Suppressor macrophage treated with lipopolysaccharide for 1 hour (primary cell): Measurements from ENCODE around the gene ARHGEF3.
A peak's percentile ranks its signal among the peaks of the same experiment; 100 is the strongest.
"Not testable (repeated sequence)": the region's sequence is repeated elsewhere in the genome, so short reads cannot be mapped to it uniquely, and the experiment has no call there.

Experiments
- DNase-seq, 3 donors: peaks; one replicate each; pipeline ENCODE4 v3.0.0-alpha.2; 2020 to 2022

ARHGEF3 gene

DNA sequence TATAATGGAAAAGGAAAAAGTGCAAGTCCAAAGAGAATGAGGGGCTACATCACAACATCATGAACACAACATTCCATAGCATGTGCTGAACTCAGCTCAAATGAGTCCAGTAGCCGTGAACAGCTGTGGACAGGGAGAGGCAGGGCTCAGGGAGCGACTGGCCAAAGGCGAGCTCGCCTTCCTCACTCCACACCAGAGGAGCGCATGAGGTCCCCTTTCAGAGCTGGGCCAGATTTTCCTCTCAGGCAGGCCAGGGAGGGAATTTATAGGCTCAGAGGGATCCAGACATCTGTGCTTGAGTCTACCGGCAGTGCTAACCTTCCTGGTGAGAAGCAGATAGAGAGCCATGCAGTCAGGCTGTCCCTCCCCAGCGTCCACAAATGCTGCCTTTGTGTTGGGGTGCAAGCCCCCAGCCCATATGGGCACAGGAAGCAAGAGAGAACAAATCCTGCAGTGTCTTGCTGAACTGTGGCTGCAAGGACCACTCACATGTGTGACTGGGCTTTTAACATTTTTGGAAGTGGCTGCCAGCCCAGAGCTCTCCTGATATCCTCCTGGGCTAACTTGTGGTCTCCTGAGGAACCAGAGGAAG, 32.5 kb downstream of the ARHGEF3 start:
- no peak for DNase-seq

DNA sequence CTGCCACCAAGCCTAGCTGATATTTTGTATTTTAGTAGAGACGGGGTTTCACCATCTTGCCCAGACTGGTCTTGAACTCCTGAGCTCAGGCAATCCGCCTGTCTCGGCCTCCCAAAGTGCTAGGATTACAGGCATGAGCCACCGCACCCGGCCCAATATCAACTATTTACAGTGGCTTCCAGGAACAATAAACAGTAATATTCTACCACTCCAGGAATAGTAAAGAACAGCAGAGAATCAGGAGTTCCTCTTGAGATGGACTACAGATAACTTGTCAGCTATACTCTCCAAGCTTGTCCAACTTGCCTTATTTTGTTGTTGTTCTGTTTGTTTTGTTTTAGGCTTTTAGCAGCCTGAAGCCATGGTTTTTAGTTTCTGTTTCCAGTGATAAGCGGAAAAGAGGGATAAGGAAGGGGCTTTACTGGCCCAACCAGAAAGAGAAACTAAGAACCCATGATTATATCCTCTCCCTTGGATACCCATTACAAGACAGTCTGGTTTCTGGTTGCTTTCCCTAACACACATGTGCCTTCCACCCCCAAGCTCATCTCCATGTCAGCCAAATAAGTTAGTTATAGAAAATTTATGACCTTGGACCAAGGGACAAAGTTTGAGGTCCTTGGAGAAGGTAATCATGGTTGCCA, 36.7 kb downstream of the ARHGEF3 start:
- DNase-seq: no peak

DNA sequence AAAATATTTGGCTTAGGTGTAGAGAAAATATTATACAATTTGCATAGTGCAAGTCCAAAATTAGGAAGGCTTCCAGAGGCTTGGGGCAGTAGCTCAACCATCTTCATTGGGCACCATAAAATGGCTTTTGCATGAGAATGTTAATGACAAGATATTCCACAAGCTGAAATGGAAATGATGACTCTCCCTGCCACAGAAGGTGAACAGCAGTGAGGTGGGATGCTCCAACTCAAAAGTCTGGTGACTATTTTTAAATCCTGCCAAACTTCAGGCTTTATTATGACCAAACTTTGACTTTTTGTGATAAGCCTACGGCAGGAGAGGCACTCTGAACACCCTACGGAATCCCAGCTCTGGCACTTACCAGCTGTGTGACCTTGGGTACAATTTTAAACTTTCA, 37.6 kb downstream of the ARHGEF3 start:
- no peak for DNase-seq

DNA sequence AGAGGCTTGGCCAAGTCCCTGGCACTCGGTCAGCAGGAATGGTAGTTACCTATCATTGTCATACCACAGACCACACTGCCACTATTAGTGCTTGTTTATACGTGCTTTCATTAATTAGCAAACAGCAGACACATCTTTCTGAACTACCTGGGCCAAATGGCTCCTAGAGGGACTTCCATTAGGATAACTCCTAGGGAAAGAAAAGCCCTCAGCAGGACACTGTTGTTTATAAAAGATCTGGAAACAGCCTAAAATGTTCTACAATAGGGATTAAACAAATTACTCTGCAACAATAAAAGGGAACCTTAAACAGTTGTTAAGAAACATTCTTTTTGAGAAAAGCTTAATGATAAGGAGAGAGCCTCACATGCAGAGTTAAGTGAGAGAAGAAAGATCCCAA, 38.5 kb downstream of the ARHGEF3 start:
- DNase-seq: no peak

DNA sequence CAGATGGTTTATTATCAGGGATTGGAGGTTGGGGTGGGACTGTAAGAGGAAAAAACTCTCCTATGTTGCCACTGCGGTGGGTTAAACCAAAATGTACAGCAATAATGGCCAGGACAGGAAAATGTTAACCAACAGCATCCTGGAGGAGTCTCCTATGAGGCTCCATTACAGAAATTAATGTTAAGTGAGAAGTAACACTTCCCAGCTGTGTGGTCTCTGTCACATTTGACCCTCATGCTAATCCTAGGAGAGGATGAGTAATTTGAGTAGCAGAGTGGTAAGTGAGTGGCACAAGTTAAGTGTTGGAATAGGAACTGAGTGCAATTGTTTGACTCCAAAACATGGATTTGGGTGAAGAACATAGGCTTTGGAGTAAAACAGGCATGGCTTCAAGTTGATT, 39.0 kb downstream of the ARHGEF3 start:
- no peak for DNase-seq

DNA sequence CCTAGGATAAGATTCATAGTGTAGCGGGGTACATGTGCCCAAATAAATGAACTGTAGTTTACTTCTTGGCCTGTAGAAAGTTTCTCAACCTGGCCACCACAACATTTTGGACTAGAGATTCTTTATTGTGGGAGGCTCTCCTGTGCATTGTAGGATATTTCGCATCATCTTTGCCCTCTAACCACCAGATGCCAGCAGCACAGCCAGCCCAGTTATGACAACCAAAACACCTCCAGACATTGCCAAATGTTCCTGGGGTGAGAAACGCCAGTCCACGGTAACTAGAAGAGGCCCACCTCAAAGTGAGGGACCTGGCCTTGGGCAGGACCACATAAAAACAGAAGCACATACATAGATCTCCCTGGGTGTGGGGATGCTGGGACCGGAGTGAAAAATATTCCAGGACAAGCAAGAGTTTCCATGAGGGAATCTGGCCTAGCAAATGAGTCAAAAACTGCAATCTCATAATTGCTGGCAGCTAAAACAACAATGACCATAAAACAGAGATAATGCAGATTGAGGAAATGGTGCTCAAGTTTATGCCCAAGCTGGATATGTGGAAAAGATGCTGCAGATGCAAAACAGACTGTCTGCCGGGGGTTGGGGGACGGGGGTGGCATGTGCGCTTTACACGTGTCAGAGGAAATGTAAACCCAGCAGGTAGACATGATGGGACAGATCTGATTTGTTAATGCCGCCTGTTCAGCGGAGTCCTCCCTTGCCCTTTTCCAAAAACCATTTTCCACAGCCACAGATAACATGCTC, 39.7 kb downstream of the ARHGEF3 start:
- DNase-seq: no peak

DNA sequence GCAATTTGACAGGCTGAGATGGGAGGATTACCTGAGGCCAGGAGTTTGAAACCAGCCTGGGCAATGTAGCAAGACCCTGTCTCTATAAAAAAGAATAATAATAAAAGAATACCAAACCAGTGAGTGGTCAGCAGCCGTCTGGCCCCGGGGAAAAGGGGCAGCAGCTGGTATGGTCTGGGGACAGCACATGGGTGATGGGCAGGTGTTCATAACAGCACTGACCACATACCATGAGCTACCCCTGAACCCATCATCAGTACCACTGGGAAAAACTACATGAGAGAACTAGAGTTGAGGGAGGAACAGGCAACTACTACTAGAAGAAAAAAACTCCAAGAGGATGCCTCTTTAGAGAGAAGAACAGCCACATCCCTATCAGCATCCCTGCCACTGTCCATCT, 40.7 kb downstream of the ARHGEF3 start:
- no peak for DNase-seq

DNA sequence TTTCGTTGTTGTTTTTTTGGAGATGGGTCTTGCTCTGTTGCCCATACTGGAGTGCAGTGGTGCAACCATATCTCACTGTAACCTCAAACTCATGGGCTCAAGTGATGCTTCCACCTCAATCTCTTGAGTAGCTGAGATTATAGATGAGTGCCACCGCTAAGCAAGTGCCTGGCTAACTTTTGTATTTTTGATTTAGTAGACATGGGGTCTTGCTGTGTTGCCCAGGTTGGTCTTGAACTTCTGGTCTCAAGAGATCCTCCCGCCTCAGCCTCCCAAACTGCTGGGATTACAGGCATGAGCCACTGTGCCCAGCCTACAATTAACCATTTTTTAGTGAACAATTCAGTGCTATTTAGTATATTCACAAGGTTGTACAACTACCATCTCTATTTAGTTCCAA, 42.2 kb downstream of the ARHGEF3 start:
- DNase-seq: no peak

DNA sequence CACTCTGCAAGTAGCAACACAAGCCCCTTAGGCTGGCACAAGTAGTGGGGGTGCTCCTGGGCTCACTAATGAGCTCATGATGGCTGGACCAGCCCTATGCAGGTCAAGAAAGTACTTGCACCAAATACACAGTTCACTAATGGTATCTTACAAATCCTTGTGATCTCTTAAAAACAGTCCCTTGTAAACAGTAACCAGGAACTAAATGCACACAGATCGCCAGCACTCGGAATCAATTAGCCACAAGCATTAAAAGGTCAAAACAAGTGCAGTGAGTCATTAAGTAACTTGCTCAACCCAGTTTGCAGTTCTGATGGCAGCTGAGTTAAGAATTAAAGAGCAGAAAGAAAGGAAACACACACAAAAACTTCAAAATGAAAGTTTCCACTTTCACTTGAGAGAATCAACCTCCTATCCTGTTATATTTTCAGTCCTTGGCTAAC, 43.2 kb downstream of the ARHGEF3 start:
- peak; percentile 74 to 93 (median 89) for DNase-seq

DNA sequence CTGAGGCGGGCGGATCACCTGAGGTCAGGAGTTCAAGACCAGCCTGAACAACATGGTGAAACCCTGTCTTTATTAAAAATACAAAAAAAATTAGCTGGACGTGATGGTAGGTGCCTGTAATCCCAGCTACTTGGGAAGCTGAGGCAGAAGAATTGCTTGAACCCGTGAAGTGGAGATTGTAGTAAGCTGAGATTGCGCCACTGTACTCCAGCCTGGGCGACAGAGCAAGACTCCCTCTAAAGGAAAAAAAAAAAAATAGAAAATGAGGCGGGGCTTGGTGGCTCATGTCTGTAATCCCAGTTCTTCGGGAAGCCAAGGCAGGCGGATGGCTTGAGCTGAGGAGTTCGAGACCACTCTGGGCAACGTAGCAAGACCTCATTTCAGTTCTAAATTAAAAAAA, 43.7 kb downstream of the ARHGEF3 start:
- DNase-seq: not testable (repeated sequence)

DNA sequence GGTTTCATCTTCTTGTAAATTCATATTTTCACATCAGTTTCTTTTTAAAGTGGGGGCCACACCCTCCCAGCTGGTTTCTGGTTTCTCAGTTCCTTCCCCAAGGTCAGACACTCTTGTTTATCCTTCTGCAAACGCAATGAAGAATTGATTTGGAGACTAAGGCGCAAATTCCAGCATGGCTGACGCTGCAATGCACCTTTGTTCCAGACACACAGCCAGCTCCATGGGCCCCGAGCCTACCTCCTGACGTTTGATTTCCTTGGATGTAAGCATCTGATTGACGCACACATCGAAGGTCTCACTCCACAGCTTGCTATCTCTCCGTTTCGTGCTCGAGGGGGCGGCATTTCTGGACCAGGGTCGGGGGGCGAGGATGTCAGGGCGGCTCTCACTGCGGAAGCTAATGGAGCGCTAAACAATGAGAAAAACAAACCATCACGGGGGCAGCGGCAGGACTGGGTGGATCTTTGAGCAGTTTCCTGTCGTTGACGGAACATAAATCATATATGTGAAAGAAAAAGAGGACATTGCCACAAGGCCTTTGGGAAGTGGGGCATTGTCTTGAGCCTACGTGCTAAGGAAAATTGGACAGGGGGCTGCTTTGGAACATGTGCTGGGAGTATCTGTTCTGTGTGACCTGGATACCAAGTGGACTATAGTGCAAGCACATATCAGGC, 46.9 kb downstream of the ARHGEF3 start:
- peak; percentile 36 to 57 (median 39) for DNase-seq

DNA sequence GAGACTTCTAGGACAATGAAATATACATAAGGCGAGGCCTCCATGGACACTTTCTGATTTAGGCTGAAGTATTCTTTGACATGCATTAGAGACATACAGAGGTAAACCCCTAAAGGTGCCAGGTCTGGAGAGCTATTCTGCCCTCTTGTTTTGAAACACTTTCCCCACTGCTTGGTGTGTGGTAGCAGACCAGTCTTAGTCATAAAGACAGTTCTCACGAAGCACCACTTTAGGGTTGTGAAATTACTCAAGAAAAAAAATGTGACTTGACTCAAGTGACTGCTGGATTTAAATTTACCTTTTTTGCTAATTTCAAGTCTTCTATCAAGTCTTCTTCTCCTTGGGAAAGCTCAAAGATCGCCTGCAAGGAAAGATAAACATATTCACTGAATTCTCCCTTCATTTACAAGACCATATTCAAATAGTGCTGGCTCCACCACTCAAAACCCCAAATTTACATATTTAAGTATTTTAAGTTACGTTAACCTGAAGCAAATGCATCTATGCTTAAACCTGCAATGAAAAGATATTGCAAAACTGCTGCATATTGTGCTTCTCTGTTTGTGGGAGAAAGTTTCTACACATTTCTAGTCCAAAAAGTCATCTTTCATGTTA, 48.4 kb downstream of the ARHGEF3 start:
- peak; percentile 51 to 80 (median 79) for DNase-seq

DNA sequence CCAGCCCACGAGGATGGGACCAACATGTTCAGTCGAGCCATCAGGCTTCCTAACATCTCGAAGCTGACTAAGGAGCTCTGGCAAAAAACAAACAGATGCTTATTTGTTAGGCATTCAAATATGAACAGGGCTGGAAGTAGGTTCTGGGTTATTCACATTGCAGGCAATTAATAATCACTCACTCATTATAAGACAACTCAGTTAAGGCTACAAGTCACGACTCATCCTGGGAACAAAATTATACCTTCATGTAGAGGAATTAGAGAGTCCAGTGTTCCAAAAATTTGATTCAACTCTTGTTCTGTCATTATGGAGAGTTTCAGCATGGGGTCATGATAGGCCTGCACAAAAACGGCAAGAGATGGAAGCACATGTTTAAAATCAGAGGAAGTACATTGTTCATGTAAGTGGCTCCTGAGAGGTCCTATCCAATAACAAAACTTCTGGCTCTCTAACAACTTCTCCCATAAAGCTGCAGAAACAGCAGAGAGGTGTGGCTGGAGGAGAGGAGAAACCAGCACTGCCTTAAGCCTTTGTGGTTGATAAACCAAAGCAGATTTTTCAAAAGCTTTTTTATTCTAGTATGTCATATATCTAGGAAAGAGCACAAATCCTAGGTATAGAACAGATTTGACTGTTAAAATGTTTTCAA, 50.6 kb downstream of the ARHGEF3 start:
- DNase-seq: no peak

DNA sequence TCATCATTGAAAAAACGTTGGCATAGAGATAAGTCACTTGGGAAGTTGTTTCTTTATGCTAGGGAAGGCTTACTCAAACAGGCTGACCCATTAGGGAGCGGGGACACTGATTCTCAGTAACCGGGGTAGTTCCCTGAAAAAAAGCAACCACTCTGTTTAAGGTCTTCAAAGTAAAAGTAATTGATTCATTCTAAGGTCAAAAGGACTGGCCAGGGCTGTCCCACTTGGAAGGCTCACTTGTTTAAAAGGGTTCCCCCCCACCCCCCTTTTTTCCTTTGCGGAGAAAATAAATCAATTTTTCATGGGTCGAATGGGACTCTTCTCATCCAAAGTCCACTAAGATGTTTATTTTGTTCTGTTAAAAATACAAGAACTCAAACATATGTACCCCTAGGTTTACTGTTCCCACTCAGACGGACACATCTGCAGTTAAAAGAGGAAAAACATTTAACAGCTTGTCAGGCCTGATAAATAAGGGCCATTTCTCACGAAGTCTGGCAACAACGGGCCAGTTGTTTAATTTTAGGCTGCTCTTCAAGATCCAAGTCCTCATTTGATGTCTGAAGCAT, 53.0 kb downstream of the ARHGEF3 start:
- no peak for DNase-seq

DNA sequence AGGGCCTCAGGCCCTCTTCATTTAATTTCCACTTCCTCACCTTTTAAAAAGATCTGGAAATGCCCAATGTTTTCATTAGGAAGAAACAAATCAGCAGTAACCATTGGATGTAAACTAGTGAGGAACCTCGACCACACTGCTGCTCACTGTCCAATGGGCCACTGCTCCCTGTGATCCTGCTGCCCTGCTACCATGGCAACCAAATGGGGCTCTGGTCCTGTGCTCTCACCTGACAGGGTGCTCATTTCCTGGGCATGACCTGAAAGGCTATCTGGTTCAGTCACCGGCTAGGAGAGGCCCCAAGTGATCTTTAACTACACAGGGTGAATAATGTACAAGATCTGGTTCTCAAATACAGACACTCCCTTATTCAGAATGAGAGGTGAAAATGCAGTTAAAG, 54.6 kb downstream of the ARHGEF3 start:
- DNase-seq: no peak

DNA sequence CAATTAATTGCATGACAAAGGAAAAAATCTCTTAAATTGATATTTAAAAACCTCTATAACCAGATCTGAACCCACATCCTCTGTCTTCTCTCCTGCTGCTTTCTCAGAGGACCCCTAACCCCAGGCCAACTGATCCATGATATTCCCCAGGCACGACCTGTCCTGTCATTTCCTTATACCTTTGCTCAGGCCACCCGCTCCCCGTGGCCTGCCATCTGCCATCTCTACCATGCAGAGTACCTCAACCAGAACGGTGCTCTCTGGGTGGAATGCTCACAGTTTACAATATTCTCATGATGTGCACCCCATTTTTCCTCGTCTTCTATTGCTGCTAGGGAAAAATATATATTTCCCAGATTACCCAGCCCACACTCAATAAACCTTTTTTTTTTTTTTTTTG, 57.7 kb downstream of the ARHGEF3 start:
- no peak for DNase-seq

DNA sequence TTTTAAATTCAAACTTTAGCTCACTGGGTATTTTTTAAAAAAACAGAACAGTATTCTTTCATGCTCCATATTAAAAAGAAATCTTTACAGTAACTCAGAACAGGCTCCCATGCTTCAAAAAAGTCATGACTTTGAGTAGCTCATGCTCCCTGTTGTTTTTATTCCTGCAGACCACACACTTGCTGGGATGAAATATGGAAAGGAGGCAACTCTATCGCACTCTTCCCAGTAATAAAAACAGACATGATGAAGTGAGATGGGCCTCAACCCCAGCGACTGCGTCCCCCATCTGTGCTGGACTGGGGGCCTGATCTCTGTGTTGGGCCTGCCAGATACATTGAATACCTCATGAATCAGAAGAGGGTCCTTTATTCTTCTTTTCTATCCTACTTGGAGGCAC, 58.9 kb downstream of the ARHGEF3 start:
- no peak for DNase-seq

DNA sequence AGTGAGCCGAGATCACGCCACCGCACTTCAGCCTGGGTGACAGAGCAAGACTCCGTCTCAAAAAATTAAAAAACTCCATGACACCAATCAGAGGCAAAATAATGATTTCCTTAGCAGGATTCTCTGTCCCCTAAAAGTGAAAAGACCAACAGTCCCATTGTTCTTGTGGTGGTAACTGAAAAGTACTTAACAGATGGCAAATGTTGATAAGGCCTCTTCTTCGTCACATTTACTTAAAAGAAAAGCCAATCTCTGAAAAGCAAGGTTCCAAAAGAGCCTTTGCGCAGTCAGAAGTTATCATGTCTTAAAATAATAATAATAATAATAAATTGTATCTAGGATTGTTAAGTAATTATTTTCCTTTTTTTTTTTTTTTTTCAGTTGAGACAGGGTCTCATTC, 62.7 kb downstream of the ARHGEF3 start:
- DNase-seq: no peak

DNA sequence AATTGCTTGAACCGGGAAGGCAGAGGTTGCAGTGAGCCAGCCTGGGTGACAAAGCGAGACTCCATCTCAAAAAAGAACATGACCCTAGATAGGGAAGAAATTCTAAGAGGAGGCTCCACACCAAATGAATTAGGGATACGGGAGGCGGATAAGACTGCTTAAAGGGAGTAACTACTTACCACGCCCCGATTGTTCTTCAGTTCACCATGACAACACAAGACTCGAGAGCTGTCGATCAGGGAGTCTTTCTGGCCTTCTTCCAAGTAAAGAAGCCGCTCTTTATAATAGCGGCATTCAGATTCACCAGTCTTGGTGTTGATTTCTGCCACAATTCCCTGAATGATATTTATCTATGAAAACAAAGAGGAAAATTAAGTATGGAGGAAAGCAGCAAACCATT, 64.7 kb downstream of the ARHGEF3 start:
- DNase-seq: no peak

DNA sequence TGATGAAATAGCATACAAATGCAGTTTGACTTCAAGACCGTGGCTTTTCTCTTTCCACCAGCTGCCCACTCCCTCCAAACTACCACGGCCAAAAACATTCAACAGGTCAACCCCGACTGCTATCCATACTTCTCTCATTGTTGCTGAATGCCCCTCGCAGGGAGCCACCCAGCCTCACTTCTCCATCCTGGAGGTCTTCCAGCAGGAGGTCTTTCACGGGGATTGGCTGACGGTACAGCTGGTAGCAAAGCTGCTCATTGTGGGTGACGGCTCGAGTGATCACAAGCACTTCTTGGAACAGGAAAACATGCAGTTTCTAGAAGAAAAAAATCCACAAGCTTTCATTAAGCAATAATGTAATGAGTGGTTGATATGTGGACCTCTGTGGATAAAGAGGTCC, 69.6 kb downstream of the ARHGEF3 start:
- DNase-seq: no peak

DNA sequence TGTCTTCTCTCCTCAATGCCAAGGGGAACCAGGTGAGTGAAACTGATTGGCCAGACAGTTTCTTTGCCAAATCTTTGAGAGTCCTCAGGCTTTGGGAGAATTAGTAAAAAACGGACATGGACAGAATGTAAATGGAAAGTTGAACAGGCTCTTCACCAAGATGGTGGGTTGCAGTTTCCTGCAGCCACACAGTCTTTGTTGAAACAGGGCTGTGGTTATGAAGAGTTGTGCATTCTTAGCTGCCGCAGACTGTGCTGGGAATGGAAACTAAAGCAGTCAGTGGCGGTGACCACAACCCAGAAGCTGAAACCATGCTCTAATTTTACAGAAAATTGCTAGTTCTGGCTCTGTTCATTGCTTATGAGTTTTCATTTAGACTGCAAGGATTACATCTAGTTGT, 76.6 kb downstream of the ARHGEF3 start:
- DNase-seq: no peak

DNA sequence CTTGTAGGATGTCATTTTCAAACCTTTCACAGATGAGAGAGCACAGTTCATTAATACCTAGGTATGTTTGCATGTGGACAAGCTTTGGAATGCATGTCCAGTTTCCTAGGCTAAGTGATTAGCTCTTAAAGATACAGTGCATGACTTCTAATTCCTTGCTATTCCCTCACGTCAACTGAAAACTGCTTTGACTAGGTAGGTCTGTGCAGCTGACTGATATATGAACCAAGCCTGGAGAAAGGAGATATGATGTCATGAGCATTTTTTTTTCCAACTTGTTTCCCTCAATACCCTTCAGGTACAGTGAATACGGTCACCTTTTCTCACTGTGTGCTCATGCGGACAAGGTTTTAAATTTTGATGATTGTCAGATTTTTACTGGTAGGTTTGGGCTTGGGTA, 77.1 kb downstream of the ARHGEF3 start:
- no peak for DNase-seq
